Fibroblast of upper back skin (primary cell): ENCODE measurements around the gene COPS8.

Experiments
- DNase-seq: peaks from one replicate; pipeline ENCODE4 v3.0.0-alpha.2; 2013

The COPS8 gene

DNA sequence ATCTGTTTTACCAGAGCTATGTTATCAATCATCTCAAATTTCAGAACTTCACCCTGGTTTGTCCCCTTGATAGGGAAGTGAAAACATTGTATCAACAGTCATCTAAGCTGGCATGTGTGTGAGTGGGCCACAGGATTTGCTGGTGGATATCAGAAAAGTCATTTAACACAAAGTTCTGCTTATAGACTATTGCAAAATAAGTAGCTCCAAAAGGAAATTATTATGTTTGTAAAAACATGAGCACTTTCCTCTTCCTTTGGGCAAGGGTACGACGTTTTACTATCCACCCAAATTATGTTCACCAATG is 20.7 kb upstream of the COPS8 start:
- DNase-seq = no peak

DNA sequence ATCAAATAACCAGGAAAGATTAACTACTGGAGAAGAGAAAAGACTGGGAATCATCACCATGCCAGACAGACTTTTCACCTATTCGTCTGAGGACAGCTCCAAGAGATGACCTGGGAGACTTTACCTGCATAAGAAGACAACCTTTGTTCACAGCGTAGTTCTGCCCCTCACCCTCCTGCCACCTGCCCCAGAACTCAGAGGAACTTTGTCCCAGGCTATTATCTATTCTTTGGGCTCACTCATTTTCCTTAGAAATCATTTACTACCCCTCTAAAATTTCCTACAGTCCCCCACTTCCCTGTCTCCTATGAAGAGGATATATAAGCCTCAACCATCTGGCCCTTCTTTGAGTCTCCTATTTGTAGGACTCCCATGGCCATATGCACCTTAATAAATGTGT is 19.3 kb upstream of the COPS8 start:
- DNase-seq = no peak

DNA sequence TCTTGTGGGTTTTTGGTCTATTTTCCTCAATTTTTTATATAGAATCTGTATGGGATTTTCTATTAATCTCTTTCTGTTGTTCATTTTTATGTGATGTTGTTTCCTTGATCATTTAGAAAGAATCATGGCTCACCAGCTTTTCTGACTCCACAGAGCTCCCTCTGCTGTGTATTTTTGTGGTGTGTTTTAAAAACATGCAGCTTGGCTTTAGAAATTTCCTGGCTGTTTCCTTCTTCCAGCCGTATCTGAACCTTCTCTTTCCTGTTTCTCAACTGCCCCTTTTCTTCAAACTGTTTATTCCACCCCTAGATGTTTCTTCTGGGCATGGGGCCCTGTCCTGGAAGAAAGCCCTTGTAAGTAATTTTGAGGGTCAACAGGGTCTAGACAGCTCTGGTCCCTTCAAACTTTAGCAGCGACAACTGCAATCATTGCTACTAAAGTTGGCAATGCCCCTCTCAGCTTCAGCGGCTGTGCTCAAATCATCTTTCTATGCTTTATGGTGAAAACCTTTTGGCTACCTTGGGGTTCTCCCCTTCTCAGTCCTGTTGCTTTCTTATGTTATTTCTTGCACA is 17.6 kb upstream of the COPS8 start:
- DNase-seq = no peak

DNA sequence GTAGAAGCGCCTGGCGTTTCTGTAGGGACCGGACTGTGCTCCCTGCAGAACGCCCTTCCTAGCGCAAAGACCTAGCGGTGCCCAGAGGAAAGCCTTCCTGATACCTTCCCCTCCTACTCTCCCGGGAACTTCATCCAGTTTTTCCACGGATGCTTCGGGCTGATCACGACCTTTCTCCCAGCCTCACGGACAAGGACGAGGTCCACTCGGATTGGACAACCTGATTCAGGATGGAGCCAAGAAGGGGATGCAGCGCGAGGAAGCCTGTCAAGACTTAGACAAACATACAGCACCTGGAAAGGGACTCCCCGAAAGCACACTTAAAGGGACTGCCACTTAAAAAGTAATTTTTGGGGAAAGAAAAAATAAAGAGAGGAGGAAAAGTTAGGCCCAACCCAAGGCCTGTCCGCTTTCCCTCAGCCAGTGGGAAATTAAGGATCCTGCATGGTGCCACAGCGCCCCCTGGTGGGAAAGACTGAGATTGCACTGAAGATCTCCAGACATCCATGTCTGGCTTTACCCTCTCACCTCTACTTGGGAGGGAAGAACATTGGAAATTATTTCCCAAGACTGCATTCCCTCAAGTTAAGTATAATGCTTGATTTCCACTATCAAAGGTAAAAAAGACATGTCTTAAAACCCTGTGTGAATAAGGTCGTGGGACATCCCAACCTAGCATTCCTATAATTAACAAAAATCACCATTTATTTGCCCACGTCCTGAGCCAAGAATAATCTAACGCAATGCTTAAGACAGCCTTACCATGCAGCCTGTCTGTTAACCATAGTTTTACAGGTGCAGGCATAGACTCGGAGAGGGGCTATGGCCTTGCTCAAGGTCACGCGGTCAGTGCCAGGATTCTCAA is 13.4 kb upstream of the COPS8 start:
- DNase-seq = peak; percentile 60

DNA sequence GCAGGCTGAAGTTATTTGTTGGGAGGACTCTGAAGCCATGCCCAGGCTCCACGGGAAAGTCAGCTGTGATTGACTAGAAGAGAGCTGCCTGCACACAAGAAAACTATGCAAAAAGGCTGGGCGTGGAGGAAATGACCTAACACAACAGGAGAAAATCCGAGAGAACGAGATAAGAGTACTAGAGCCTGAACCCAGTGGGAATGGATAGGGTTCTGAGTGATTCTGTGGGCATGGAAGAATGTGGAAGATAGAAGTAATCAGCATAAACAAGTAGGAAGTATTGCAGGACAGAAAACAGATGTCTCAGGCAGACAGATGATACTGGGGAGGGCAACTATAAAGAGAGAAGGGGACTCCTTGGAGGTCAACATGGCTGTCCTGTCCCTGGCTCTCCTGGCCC is 12.1 kb upstream of the COPS8 start:
- DNase-seq = peak; percentile 67

DNA sequence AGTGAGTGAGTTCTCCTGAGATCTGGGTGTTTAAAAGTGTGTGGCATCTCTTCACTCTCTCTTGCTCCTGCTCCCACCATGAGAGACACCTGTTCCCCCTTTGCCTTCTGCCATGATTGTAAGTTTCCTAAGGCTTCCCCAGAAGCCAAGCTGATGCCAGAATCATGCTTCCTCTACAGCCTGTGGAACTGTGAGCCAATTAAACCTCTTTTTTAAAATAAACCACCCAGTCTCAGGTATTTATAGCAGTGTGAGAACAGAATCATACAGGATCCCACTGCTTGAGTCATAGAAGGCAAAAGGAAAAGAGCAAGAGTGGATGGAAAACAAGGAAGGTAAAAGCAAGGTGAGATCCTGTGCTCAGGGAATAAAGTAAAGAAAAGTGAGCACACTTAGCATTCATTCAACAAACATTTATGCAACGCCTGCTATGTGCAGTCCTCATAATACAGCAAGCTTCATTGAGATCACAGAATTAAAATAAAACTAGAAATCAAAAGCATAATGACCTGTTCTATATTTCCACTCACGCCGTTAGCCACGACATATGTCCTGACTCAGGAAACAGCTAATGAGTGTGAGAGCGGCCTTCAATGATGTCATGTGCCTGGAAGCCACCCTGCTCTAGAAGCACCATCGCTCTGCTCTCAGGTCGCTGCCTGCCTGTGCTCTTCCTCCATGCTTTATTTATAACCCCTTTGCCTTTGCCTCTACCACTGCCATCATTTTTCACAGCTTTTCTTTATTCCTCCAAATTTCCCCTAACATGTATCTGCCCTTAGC is 11.3 kb upstream of the COPS8 start:
- no peak for DNase-seq

DNA sequence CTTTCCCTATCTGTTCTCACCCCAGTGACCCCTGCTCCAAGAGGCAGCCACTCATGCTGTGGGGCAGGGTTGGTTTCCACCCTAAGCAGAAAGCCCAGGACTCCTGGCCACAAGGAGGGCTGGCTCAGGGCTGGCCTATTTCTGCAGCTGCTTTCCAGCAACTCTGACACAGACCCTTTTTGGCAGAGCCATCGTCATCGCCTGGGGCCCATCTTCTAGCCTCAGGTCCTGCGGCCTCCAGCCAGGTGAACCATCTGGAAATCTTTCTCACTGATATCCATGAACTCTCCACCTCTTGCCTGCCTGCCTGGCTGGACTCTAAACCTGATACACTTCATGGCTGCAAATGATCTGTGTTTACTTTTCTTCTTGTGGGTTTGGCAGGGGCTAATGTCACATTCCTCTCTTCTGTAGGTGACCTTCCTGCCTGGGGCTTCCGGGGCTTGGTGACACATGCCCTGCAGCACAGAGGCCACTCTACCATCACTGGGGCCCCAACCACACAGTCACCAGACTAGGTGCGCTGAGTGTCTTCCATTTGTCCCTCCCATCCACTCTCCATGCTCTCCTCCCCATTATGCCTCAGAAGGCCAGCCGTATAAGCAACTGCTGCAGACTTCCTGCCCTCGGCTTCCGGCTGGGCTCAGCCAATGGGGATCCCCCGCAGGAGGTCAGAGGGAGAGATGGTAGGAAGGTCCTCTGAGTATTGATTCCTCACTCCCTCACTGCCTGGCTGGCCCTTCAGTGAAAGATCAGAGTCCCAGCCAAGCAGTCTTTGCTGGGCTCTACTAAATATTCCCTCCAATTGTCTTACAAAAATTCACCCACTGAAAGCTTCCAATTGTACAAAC is 9.7 kb upstream of the COPS8 start:
- no peak for DNase-seq

DNA sequence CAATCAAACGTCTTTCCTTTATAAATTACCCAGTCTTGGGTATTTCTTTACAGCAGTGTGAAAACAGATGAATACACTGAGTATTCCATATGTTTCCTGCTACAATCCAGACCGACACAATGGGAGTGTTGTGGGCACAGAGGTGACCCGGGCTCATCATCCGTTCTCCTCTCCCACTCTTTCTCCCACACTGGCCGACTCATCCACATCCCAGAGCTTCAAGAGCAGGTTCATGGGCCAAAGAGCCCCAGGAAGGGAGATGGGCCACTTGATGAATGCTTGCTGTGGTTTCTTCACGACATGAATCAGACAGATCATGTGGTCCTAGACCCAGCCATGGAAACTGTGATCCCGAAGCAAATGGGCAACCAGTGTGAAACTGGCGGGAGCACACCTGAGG is 4.1 kb upstream of the COPS8 start:
- no peak for DNase-seq

DNA sequence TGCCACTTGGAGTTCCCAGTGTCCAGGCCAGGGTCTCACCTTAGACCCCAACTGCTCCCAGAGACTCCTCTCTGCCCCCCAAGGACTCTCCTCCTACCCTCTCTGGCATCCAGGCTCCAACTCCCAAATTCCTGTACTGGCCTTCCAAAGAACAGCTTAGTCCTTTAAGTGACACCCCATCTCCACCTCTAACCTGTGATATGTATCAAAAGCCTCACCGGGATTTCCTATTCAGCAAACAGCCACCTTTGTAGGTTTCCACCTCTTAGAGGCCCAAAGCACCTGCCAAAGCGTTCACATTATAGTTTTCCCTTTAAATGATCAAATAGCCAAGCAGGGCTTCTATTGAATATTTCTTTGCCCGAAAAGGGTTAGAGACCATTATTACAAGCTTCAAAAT is 2.7 kb upstream of the COPS8 start:
- DNase-seq = no peak

DNA sequence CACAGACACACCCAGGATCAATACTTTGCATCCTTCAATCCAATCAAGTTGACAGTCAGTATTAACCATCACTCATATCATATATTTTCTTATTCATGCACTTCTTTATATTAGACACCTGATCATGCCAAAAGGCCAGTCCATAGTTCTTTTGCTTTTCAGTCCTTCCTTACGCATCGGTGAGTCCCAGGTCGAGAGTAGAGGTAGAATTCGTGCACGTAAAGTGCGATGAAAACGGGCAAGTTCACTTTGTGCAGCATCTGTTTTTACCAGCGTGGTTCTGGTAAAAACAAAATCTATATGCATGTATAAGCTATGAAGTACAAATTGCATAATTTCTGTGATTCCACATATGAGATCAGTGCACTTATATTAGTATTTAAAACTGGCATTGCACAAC is 1.2 kb upstream of the COPS8 start:
- DNase-seq = no peak

DNA sequence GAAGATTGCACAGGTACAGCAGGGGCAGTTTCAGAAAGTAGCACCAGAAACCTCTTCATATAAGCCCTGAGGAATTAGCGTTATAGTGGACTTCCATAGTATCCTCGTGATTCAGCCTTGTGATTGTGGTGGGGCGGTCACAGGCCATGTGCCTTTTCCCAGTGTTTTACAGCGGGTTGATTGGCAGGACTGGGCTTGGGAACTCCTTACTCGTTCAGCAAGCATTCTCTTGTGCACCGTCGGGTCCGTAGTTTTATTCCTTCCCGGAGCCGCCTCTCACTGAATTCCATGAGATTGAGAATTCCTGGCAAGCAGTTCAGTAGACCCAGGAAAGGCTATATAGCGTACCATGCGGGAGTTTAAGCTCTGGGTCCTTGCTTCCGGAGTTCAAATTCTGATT is 5.2 kb downstream of the COPS8 start:
- DNase-seq = no peak

DNA sequence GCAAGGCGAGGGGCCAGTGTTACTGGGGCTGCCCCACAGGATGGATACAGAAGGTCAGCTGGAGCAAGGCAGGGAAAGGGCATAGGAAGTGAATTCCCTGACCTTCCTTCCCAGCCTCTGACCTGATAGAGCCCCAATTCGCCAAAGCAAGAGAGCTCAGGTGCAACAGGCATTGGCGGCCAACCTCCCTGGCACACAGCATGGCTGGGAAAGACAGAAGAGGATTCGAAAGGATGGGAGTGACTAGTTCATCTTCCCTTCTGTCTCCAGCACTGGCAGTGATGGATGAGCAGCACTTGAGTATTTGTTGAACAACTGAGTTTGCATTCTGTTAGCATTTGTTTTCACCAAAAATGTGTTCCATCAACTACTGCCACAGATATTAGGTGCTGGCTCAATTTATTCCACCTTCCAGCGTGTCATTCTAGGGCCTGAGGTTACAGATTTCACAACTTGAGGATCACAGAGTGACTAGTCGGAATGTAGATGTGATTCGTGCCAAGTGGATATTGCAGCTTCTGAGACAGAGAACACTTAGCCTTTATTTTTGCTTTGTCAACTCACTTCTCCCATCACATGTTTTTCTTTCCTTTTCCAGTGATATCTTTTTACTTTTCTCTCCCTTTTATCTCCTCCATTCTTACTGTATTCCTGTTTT is 6.2 kb downstream of the COPS8 start:
- DNase-seq = peak; percentile 48

DNA sequence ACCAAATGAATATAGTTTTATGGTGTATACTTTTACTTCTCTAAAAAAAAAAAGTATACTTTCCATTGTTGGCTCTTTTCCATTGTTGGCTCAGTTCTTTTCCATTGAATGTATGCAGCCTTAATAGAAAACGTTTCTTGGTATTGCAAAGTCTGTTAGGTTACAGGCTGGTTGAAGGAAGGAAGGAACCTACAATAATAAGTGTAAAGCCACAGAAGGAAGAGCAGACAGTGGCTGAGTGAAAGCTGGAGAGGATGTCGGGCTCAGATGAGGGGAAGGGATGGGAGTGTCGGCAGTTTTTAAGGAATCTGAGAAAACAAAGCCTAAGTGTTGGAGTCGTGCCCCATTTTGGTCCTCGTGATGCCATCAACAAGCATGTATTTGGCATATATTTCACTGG is 6.8 kb downstream of the COPS8 start:
- DNase-seq = no peak

DNA sequence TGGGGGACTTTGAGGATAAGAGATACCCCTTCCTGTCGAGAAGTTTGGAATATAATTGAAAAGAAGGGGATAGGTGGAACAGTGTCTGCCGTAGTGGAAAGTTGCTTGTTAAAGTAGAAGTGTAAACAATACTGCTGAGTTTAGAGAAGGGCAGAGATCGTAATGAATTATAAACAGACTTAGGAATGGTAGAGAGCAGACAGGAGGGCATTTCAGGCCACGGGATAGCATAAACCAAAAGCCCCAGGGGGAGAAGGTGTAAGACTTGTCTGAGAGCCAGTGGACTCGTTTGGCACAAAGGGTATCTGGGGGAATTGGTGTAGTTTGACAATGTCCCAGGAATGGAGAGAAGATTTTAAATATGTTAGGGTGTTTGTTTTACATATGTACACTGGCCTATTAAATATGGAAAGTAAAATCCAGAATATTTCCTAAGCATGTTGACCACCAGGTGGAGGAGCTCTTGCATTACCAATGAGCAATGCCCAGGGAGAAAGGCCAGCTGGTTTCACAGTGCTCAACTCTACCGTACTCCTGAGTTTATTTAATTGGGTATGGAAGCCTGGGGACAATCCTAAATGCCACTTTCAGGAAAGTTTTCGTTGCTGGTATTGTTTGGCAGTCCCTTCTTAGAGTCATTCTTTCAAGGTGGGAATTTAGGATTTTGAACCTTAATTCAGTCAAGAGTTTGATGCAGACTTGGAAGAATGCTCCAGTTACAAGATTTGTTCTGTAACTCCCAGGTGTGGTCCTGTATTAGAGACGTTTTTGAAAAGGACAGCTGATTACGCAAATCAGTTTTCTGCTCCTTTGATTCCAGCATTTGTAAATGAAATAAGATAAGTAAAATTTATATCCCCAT is 7.5 kb downstream of the COPS8 start:
- peak; percentile 69 for DNase-seq

DNA sequence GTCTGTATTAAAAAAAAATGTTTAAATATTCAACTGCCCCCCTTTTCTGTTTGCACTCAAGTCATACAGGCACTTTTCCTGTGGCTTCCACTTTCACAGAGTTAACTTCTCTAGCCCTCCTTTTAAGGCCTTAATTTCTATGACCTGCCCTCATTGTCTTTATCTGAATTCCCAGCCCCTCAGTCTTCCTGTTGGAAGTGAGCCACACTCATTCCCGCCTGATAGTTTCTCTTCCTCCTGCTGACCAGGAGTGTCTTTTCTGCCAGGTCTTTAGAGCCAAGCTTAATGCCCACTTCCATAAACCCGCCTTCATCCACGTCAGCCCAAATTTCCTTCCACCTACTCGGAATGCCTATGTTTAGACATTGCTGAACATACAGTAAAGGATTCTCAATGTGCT is 10.5 kb downstream of the COPS8 start:
- DNase-seq = no peak

DNA sequence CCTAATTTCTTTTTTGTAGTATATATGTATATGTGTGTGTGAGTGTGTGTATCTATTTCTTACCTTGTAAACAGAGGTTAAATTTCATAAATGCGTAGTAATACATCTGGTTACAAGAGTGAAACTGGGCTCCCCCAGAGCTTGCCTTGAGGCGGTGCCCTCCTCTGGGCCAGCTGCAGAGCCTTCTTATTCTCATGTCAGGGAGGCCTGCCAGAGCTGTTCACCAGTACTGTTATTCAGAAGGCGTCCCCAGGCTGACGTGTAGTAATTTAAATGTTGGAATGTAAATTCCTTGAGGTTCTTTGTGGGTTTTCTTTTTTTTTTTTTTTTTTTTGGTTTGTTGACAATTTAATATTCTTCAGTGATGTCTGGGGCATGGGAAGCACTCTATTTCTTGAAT is 11.2 kb downstream of the COPS8 start:
- peak; percentile 81 for DNase-seq

DNA sequence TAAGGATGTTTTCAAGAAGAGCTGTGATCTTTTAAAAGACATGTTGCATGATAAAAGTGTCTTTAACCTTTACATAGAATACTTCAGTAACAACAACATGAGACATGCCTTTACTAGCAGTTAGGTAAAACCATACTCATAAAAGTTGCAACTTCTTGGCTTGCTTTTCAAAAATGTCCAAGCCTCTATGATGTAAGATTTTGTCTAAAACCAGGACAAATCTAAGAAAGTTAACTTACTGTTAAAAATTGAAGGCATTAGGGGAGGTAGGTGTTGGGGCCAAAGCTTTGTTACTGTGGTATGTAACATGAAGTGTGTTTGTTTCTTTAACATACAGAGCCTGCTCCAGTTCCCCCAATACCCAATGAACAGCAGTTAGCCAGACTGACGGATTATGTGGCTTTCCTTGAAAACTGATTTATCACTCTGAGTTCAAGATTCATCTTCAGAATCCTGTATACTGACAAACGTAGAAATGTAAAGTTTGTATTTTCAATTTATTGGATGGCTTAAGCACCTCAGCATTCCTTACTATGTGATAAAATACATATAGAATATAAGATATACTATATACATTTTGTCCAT is 11.7 kb downstream of the COPS8 start:
- DNase-seq = no peak

DNA sequence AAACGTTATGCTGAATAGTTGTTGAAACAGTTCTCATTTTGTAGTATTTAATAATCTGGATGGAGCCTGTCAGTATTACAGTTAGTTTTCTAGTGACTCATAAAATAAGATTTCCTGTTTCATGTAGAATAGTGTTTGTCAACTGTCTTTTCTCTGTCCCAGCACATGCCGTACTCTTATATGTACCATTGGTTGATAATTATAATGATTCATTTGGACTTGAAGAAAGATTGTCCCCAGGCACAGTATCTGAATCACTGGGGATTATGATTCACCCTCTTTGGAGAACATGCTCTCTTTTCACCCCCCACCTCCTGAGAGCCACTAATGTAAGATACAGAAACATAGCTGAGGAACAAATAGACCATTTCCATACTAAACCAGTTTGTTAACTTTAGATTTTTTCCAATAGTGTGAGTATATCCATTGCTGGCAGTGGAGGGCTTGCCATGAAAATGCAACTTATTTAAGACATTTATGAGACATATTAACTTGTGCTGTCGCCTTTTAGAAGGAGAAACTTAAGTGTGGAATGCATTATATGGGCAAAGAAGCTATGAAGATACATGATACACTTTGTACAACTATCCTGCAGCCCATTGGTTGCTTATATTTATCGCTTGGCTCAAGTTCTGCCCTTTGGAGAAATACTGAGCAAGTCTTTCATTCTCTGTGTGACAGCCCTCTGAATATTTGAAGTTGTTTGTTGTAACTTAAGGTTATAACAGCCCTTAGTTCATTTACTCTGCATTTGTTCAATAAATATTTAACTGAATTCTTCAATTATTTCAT is 12.4 kb downstream of the COPS8 start:
- peak; percentile 87 for DNase-seq

DNA sequence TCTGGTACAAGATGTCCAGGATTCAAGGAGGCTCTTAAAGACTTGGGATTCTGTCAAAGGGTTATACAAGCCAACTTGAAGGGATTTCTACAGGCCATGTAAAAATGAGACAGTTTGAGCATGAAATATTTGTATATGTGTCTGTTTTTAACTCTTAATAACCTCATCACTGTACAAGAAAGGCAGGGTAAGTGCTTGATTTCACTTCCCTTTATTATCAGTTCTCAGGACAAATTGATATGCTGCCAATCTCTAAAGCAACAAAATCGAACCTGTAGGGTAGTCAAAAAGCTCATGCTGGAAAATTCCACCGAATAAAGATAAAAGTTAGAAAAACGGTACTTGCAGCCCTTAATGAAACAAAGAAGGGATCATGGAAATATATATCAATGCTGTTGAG is 14.1 kb downstream of the COPS8 start:
- DNase-seq = no peak
